Activated CD8-positive, alpha-beta memory T cell treated with anti-CD3 and anti-CD28 coated beads, Interleukin-2, amount 50 U/mL, for 1 hour (primary cell): ENCODE data around the gene ZNF331.

Experiments
- DNase-seq: peaks from one replicate; pipeline ENCODE4 v3.0.0-alpha.2; 2020; ENCODE audit errors: extremely low read depth

The ZNF331 gene

GRCh38 chr19:53626976-53627375 lies 89.0 kb downstream of the ZNF331 start:
- DNase-seq, result no peak
